ENCODE results near the gene MTG2.

MTG2 gene

DNA sequence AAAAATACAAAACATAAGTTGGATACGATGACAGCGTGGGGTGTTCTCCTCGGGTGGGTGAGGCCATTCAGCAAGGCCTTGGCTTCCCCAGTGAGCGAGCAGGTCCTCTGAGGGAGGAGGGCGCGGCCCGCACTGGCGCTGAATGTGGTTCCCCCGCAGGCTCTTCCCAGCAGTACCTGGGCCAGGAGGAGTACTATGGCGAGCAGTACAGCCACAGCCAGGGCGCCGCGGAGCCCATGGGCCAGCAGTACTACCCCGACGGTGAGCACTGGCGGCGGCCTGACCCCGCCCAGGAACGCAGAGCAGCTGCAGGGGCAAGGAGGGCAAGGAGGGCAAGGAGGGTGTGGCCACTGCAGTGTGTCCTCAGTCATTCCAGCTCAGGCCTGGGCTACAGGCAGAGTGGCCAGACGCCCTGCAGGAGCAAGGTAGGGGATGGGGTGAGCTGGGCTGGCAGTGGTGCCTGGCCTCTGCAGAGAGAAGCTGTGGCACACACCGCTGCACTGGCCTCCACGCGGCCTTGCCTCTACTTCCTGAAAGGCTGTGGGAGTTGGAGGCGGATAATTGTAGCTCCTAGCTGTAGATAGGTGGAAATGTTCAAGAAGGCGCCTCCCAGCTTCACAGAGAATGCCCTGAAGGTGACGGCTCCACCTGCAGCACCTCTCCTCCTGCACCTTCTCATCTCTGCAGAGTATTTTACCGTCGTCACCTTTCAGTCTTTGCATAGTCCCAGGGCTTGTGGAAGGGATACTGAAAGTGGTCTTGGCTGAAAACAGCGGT, 18.7 kb upstream of the MTG2 start:
- no peak for DNase-seq

- DNase-seq, result no peak
Observed at GRCh38 chr20:62164879-62165761, 17.7 kb upstream of the MTG2 start.

GRCh38 chr20:62165762-62166399, 16.9 kb upstream of the MTG2 start:
- no peak for DNase-seq

DNA sequence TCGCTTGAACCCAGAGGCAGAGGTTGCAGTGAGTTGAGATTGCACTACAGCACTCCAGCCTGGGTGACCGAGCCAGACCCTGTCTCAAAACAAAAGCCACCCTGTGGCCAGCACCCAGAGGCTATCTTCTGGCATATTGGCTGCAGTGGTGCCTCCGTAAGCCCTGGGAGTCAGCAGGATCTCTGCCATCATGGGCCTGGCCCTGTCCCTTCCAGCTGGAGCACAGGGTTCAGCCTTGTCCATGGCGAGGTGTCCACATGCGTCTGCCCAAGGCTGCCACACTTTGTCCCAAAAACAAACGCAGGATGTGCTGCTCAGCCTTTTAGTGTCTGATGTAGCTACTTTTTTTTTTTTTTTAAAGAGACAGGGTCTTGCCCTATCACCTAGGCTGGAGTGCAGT, 15.4 kb upstream of the MTG2 start:
- no peak for DNase-seq

GRCh38 chr20:62168061-62168460, 14.8 kb upstream of the MTG2 start:
- DNase-seq, result no peak

DNA sequence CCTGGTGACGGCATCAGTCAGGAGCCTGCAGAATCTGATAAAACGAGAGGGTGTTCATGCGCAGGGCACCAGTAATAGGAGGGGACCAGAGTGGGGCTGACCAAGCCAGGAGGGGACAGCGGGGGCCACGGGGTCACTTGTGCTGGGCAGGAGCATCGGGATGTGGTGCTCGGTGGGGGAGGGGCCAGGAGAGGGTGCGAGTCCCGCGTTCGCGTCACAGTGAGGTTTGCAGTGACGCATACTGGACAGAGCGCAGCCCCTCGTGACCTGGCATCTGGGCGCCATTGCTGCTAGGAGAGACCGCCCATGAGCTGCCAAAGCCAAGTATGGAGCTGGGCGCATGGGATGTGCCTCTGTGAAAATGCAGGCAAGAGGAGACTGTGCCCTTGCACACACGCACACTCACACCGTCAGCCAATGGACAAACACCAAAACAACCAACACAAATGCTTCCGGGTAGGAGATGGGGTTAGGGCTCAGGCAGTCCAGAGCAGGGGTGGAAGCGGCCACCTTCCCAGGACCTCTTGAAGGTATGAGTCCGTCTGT, 13.9 kb upstream of the MTG2 start:
- no peak for DNase-seq

DNA sequence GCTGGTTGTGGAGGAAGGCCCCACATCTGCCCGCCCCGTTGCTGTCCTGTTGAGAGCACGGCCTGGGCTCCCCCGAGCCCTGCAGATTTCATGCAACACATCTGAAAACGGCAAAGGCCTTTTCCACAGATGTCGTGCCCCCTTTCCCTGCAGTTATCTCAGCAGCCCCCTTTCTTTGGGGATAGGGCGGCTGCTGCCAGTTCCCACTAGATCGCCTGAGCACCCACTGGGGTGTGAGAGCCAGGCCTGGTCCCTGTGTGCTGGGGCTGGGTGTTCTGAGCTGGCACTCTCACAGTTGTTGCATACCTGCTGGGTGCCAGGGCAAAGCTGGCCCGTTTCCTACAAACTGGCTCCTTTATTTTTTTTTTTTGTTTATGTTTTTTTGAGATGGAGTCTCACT, 12.3 kb upstream of the MTG2 start:
- no peak for DNase-seq

GRCh38 chr20:62171245-62171644, 11.6 kb upstream of the MTG2 start:
- no peak for DNase-seq

GRCh38 chr20:62172666-62173065, 10.2 kb upstream of the MTG2 start:
- DNase-seq, result no peak

DNA sequence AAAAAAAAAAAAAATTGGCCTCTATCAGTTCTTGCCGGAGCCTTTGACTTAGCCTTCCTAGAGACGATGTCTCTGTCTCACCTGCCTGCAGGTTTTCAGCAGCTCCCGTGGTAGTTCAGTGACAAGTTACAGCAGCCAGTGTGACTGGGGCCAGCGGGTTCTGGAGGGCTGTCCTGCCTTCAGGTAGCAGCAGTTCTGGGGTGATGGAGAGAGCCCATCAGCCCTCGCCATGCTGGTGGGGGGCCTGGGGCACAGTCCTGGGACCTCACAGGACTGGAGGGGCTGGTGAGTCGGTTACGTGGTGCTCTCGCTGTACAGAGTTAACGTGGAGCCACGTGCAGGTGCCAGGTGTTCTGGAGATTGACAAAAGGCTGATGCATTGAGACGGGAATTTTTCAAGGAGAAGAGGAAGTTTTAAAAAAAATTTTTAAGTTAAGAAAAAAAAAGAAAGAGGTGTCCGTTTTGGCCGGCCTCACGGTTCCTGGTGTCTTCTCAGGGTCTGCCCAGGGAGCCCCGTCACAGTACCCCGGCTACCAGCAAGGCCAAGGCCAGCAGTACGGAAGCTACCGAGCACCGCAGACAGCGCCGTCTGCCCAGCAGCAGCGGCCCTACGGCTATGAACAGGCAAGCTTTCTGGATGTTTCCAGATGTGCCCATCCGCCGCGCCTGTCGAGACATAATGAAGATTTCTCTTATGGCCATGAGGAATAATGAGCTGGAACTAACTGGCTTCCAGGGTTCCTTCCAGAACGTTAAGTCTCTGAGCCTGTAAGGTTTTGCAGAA, 8.6 kb upstream of the MTG2 start:
- no peak for DNase-seq

DNA sequence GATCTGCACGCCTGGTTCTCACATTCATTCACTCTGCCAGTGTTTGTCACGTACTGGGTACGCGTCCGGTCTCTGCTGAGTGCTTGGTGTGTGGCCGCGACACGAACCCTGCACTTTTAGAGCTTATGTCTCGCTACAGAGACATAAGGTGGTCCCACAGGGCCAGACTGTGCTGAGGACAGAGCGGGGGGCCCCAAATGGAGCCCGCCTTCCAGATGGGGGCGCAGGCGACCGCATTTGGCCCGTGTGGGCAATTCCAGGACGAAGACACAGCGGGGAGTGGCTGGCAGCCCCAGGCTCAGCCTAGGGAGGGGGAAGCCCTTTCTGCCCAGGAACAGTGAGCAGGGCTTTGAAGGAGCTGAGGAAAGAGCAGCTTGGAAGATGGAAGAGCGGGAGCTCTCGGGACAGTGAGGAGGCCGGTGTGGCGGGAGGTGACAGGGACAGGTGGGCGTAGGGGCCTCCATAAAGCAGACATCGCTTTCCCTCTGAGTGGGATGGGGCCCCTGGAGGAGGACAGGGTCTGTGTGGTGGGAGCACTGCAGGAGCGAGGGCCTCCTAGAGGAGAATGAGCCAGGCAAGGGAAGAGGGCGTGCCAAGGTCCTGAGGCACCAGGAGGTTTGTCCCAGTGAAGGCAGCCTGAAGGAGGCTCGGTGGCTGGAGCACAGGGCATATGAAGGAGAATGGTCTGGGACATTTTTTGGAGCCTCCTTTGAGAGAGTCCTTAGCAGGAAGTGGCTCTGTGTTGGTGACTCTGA, 7.8 kb upstream of the MTG2 start:
- DNase-seq, result no peak

DNA sequence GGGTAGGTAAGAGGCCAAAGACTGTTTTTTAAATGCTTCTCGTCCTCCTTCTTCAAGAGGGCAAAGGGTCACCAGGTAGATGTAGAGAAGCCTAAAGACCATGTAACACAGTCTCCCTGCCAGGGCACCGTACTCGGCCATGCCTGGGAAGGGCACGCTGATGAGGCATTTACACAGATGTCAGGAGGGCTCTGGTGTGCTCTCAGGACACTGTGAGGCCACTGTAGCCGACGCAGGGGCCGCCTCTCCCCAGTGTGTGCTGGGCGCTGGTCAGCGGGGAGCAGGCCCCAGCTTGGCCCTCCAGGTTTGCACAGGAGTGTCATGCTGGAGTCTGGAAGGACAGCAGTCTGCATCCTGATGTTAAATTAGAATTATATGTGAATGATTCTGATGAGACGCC, 7.1 kb upstream of the MTG2 start:
- no peak for DNase-seq

- DNase-seq, result no peak
Observed at GRCh38 chr20:62176866-62177265, 6.0 kb upstream of the MTG2 start.

DNA sequence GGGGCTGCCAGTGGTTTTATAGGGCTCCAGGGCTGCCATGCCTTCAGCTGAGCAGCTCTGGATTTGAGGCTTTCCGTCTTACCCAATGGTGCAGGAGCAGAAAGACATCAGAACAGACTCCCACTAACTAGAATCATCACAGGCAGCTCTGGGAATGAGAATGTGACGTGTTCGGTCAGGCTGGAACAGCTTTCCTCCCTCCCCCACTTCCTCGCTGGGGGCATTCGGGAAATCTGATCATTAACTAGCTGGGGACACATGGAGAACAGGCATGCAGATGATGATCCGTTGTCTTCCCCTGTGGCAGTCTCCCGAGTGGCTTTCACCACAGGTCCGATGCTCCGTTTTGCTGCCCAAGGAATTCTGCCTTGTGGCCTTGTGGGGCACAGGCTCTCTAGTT, 5.5 kb upstream of the MTG2 start:
- no peak for DNase-seq

- no peak for DNase-seq
Observed at GRCh38 chr20:62178316-62179161, 4.3 kb upstream of the MTG2 start.

GRCh38 chr20:62179162-62179504, 3.7 kb upstream of the MTG2 start:
- no peak for DNase-seq

GRCh38 chr20:62181808-62182207, 1.0 kb upstream of the MTG2 start:
- no peak for DNase-seq

- no peak for DNase-seq
Observed at GRCh38 chr20:62183426-62184142, 756 bp downstream of the MTG2 start.

- DNase-seq, result no peak
Observed at GRCh38 chr20:62186096-62186426, 3.2 kb downstream of the MTG2 start.

Data from NCI-H510A (cell line).